Neural progenitor cell (in vitro differentiated cells): ENCODE measurements around the gene VMP1.

Source experiments
- CTCF ChIP-seq: fragments of 200-600 bp; sonication (generic); IDR thresholded peaks from 2 replicates; pipeline ENCODE4 v1.5.1; 2017; ENCODE audit warnings: antibody characterized with exemption, mild to moderate bottlenecking
- EZH2phosphoT487 ChIP-seq: fragments of 200-600 bp; sonication (generic); IDR thresholded peaks from 2 replicates; pipeline ENCODE4 v1.6.1; 2017; ENCODE audit warnings: antibody characterized with exemption

GRCh38 chr17:59825533-59826322 lies 118.3 kb downstream of the VMP1 start:
- TF ChIP-seq CTCF (no peak), EZH2phosphoT487 (no peak)
